OCI-LY1 (cell line): ENCODE data around the gene GDF7.
"Not testable (repeated sequence)": the region's sequence is repeated elsewhere in the genome, so short reads cannot be mapped to it uniquely, and the experiment has no call there.

Experiments used
- EZH2 ChIP-seq: fragments of 200-600 bp; sonication (generic), shearing (Covaris generic); IDR thresholded peaks from 2 replicates; pipeline ENCODE4 v1.8.0; 2017; ENCODE audit warnings: borderline replicate concordance, mixed run types, mild to moderate bottlenecking, antibody characterized with exemption, low read length, moderate library complexity, mixed read lengths
- TF ChIP-seq, protein P1 (sequence below): fragments of 200-600 bp; sonication (generic), shearing (Covaris generic); IDR thresholded peaks from 2 replicates; pipeline ENCODE4 v1.5.1; 2017; ENCODE audit warnings: mild to moderate bottlenecking, antibody characterized with exemption, low read length, moderate library complexity, mixed read lengths

- TF ChIP-seq, protein P1, sequence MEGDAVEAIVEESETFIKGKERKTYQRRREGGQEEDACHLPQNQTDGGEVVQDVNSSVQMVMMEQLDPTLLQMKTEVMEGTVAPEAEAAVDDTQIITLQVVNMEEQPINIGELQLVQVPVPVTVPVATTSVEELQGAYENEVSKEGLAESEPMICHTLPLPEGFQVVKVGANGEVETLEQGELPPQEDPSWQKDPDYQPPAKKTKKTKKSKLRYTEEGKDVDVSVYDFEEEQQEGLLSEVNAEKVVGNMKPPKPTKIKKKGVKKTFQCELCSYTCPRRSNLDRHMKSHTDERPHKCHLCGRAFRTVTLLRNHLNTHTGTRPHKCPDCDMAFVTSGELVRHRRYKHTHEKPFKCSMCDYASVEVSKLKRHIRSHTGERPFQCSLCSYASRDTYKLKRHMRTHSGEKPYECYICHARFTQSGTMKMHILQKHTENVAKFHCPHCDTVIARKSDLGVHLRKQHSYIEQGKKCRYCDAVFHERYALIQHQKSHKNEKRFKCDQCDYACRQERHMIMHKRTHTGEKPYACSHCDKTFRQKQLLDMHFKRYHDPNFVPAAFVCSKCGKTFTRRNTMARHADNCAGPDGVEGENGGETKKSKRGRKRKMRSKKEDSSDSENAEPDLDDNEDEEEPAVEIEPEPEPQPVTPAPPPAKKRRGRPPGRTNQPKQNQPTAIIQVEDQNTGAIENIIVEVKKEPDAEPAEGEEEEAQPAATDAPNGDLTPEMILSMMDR, result not testable (repeated sequence)
- TF ChIP-seq EZH2, result not testable (repeated sequence)
These were observed 46.6 kb downstream of the GDF7 start for GRCh38 chr2:20713585-20713984.
